Adipose tissue (tissue), 3 donors: Measurements from ENCODE around the gene MAFF. TPM values are rescaled to one million over a fixed set of nuclear protein-coding genes. Genes with fewer than 3 reads are reported as not detected.
"Not testable (repeated sequence)": the region's sequence is repeated elsewhere in the genome, so short reads cannot be mapped to it uniquely, and the experiment has no call there.

Source experiments
- H3K27ac ChIP-seq: one replicate; pipeline ENCODE4 v1.5.1; 2013; ENCODE audit warnings: low read depth, low read length
- whole genome bisulfite sequencing, 3 donors: extraction: QIAGEN DNeasy Blood & Tissue Kit; methylation state at CpG; one replicate each; pipeline ENCODE4 v1.1.7; 2013; 5-methylcytosine and 5-hydroxymethylcytosine counted together
- polyA plus RNA-seq, 3 donors: library from polyadenylated mRNA; stranded (reverse); fragments of 200-250 nt; gene quantifications; one replicate each; pipeline ENCODE4 v1.2.3, GENCODE V29; 2013
- donor health status: healthy with polysubstance abuse.
- donor health status: Bipolar disorder and iron deficiency.
- donor health status: healthy.

MAFF gene
- polyA plus RNA-seq, 3 donors, result 6.3 to 168 (median 127) TPM

GRCh38 chr22:38233856-38234255, 32.1 kb downstream of the MAFF start:
- not testable (repeated sequence) for H3K27ac ChIP-seq
- WGBS, 3 donors, result 96 to 97% (median 97%) methylated on average over 10 of the region's 10 CpGs

GRCh38 chr22:38235240-38235850, 33.6 kb downstream of the MAFF start:
- 85 to 88% (median 86%) methylated on average over 14 of the region's 14 CpGs for WGBS, 3 donors

DNA sequence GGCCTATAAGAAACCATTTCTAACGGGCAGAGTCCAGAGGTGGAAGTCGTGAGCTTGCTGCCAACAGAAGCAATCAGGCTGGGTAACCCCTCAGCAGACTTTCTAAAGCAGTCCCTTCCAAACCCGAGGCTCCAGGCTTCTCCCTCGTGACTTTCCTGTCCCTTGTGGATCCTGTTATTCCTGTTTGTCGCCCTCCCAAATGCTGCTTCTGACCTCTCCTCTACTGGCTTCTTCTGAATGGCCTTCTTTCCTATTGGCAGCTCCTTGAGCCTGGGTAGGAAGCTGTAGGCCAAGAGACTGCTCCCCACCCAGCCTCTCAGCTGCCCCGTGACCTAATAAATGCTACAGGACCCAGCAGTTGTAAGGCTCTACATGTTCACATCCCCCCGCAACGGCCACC, 35.0 kb downstream of the MAFF start:
- 58 to 68% (median 68%) methylated on average over 8 of the region's 8 CpGs for WGBS, 3 donors
- H3K27ac ChIP-seq, result no peak overlapping the region

More at GRCh38 chr22:38235240-38235850, 33.6 kb downstream of the MAFF start:
- no peak overlapping the region for H3K27ac ChIP-seq

DNA sequence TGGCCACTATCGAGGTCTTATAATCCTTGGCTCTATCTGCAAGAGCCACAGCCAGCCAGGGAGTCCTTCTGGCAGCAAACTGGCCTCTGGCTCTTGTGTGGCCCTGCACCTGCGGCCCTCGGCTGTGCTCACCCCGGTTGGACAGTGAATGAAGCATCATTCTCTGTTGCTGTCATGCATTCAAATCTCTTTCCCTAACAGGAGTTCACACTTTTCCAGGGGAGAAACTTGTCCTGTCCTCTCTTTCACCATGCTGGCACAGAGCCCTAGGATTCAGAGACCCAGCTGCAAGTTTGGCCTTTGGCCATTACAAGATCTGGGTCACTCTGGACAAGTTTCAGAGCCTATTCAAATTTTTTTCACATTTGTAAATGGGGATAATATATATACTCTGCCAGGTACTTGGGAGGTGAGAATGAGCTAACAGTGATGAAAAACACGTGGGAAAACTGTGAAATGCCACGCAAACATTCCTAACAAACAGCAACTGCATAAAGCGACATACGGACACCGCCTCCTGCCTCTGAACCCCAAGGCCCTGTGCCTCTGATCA, 36.8 kb downstream of the MAFF start:
- 43 to 75% (median 55%) methylated on average over 9 of the region's 9 CpGs for WGBS, 3 donors
- H3K27ac ChIP-seq, result no peak overlapping the region

GRCh38 chr22:38239101-38239761, 37.4 kb downstream of the MAFF start:
- WGBS, 3 donors, result 21 to 61% (median 42%) methylated on average over 14 of the region's 14 CpGs
- no peak overlapping the region for H3K27ac ChIP-seq

DNA sequence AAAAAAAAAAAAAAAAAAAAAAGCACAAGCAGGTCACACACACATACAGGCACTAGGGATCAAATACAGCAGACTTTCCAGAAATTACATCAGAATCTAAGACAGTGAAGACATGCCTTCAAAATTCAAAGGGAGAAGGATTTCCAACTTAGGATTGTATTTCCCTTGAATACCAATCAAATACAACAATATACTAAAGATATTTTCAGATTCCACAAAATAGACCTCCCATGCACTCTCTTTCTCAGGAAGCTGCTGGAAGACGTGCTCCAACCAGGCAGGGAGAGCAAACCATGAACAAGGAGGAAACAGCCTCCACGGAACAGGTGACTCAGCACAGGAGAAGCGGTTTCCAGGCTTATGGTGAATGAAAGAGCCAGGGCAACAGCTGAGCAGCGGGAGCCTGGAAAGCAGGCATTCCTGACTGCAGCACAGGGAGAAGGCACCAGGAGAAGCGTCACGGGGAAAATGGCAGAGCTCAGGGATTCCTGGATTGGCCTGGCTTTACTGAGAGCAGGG, 39.0 kb downstream of the MAFF start:
- 52 to 55% (median 52%) methylated on average over 6 of the region's 6 CpGs for WGBS, 3 donors
- no peak overlapping the region for H3K27ac ChIP-seq

DNA sequence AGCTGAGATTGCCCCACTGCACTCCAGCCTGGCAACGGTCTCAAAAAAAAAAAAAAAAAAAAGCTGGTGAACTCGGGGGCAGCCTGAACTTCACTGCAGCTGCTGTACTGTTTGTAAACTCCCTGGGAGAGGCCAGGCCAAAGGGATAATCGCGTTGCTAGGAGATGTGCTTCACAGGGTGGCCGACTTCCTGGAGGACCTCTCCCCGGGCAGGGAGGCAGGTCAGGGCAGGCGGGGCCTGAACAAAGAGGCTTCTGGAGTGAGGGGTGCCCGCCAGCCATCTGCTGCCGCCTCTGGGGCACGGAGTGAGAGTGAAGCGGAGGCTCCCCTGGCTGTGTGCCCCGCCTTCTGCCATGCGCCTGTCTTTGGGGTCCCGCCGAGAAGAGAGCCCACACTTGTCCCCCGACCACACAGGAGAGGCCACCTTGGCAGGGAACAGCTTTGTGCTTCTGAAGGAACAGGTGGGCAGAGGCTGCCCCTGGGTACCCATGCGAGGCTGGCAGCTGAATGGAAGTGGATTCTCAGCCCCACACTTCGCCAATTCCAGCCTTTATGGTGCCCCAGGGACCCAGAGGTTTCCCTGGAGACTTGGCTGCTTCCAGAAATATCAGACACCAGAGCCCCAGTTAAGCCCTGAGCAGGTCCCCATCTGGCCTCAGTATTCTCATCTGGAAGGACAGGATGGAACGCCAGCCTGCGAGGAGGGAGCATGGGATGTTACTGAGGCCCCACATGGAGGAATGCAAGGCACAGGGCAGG, 41.4 kb downstream of the MAFF start:
- WGBS, 3 donors, result 59 to 70% (median 68%) methylated on average over 20 of the region's 20 CpGs
- H3K27ac ChIP-seq, result no peak overlapping the region

DNA sequence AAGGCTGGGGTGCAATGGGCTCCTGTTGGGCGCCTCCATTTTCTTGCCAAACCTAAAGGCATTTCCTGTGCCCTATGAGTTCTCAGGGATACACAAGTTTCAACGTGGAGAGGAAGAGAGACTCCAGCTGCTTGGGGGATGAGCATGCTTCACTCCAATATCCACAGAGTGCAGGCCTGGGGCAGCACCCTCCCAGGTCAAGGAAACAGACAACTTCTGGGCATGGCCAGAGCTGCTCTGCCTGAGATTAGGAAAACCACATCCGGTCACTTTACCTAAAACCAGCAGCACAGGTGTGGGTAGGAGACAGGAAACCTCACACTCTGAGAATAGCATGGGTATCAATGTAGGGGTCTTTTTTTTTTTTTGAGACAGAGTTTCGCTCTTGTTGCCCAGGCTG, 42.3 kb downstream of the MAFF start:
- 71 to 77% (median 73%) methylated on average over 4 of the region's 4 CpGs for WGBS, 3 donors
- H3K27ac ChIP-seq, result no peak overlapping the region

DNA sequence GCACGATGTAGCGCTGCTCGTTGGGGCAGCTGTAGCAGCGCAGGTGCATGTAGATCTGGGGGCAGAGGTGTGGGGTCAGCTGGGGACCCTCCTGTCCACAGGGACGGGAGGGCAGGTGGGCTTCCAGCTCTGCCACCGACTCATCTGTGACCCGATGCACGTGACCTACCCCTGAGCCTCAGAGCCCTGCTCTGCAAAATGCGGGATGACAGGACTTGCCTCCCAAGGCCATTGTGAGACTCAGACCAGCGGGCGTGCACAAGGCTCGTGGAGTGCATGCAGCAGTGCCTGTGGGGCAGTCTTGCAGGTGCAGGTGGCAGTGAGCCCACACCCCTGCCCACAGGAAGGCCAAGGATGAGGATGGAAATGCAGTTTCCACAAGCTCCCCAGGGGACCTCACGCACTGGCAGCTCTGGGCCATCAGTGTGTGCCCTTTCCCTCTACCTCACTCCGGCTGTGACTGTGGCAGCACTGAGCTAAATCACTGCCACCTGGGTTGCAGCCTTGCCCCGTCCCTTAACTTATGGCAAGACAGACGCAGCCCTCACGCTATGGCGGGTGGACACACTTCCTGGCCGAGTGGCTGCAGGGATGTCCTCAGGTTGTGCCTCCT, 44.4 kb downstream of the MAFF start:
- no peak overlapping the region for H3K27ac ChIP-seq
- 79 to 89% (median 82%) methylated on average over 18 to 19 of the region's 19 CpGs for WGBS, 3 donors

DNA sequence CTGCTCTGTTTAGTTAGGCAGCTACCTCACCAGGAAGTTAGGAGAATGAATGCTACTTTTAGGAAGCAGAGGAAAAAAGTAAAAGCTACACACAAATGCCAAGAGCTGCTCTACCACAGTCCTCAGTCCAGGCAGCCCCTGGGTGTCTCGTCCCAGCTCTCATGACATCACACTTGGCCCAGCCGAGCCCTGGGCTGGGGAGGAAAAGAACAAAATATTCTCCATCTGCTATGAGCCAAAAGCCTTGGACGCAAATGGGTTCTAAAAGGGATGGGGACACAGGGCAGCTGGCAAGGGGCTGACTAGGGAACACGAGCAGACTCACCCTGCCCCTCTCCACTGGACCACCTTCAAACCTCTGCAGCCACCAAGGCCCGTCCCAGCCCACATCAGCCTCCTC, 44.9 kb downstream of the MAFF start:
- H3K27ac ChIP-seq, result no peak overlapping the region
- WGBS, 3 donors, result 55 to 76% (median 71%) methylated on average over 5 of the region's 5 CpGs

DNA sequence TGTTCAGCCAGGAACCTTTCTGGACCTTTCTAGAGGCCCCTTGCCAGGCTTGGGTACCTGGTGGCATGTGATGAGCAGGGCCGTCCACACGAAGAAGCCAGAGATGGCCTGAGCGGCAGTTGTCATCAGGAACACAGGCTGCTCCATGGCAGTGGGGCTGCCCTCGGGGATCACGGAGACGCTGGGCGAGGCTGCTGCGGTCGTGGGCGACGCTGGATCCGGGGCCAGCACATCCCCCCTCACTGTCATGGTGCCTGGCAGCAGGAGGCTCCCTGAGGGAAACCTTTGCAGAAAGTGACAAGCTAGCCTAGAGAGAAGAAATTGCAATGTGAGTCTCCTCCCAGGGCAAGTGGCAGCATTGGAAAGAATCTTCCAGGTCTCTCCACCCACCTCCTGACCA, 45.9 kb downstream of the MAFF start:
- no peak overlapping the region for H3K27ac ChIP-seq
- WGBS, 3 donors, result 89 to 92% (median 91%) methylated on average over 12 of the region's 12 CpGs

DNA sequence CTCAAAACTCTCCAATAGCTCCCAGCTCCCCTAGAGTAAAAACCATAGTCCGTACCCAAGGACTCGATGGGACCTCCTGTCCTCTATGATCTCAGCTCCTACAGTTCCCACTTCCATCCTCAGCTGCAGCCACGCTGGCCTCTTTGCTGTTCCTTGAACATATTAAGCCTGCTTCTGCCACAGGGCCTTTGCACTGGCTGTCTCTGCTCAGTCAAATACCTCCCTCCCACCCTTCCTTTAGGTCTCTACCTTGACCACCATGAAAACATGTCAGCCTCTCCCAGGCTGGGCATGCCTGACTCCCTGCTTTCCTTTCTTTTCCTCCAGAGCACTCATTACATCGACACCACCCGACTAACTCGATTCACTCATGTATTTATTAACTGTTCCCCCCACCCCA, 46.5 kb downstream of the MAFF start:
- 98 to 99% (median 98%) methylated on average over 6 of the region's 6 CpGs for WGBS, 3 donors

GRCh38 chr22:38249301-38249700, 47.5 kb downstream of the MAFF start:
- whole genome bisulfite sequencing, 3 donors, result 96 to 99% (median 97%) methylated on average over 3 of the region's 3 CpGs
- H3K27ac ChIP-seq, result no peak overlapping the region

More for the DNA sequence above, 46.5 kb downstream of the MAFF start:
- H3K27ac ChIP-seq, result no peak overlapping the region

DNA sequence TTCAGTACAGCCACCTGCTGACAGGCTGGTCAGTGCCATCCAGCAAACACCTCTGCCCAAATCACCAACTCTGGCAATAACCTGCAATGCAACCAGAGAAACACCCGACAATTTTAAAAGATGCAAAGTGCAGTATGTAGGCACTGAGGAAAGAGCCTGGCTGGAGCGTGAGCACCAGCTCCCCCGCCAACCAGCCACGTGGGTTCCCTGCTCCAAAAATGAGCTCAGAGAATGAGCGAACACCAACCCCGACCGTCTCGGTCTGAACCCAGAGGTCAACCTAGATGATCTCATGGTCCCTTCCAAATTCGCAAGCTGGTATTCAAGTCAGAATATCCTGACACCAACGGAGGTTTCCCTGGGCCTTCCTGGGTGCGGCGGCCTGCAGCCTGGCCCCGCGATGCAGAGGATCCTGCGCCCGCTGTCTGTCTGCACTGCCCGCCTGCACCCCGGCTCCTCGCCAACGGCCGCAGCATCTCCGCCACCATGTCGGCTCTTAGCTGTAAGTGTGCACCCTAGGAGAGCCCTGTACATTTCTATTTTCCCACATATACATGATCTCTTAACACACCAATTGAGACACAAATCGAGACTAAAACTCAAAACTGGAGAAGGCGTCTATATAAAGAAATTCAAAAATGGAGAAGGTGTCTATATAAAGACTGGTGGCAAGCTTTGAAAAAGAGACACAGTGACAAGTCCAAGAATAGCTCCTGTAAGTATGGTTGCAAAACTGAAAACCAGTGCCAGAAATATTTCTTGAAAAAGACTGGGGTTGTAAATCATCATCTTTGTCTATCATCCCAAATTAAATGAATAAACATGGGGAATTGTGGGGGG, 48.2 kb downstream of the MAFF start:
- no peak overlapping the region for H3K27ac ChIP-seq
- 94% methylated on average over 25 of the region's 25 CpGs for WGBS, 3 donors

DNA sequence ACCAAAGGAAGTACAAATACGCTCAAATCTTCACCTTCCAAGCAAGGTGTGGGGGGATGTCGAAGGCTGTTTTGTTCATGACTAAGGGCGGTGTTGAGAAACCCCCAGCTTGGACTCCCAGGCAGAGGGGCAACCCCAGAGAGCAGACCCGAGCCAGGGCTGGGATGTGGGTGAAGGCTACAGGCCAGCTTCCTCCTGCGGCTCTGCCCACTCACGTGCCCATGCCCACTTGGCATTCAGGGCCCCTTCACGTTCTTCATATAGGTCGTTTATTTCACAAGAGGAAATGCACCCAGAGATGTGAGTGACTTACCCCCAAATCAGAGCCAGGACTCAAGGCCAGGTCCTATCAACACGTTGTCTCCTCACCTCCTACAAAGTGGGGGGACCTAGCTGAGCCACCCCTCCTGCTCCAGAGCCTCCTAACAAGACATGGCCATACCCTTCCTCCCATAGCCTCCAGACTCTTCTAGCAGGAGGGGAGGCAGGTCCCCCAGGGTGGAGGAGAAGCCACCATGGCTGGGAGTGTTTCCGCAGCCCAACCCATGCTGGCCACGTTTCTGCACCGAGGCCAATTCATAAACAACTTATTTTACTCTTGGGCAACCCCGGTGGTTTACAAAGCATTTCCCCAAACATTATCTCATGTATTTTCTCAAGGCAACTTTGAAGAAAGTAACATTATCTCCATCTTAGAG, 49.0 kb downstream of the MAFF start:
- H3K27ac ChIP-seq, result no peak overlapping the region
- 62 to 78% (median 63%) methylated on average over 13 of the region's 13 CpGs for whole genome bisulfite sequencing, 3 donors

DNA sequence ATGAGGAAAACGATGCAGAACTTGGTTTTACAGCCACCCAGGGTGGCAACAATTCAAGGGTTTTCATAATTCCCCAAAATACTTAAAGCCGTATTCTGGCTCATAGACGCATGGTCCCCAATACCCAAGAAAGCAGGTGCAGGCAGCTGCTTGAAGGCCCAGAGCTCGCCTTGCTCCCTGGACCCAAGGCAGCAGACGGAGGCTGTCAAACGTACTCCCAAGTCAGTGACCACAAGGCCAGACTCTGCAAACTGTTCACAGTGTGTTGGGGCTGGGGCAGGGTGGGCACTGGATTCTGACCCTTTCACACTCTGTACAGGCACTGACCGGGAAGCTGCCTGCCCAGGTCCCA, 49.5 kb downstream of the MAFF start:
- WGBS, 3 donors, result 79 to 89% (median 87%) methylated on average over 7 of the region's 7 CpGs
- H3K27ac ChIP-seq, result no peak overlapping the region

DNA sequence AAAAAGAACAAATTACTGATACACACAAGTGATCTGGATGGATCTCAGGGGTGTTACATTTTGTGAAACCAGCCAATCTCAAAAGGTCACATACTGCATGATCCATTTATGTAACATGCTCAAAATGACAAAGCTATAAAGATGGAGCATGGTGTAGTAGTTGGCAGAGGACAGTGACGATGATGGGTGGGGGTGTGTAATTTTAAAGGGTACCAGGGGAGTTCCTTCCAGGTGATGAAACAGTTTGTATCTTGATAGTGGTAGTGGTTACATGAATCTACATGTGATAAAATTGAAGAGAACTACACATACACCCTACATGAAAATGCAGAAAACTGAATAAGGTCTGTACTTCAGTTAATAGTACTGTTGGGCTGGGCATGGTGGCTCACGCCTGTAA, 53.9 kb downstream of the MAFF start:
- 91 to 97% (median 91%) methylated on average over 2 of the region's 2 CpGs for WGBS, 3 donors
- H3K27ac ChIP-seq, result no peak overlapping the region
